Measurements from ENCODE around the gene FAAH. TPM values are rescaled to one million over a fixed set of nuclear protein-coding genes. Genes with fewer than 3 reads are reported as not detected.
"Not testable (repeated sequence)": the region's sequence is repeated elsewhere in the genome, so short reads cannot be mapped to it uniquely, and the experiment has no call there.

FAAH gene
- total RNA-seq = 10 to 100 TPM; 12.3 to 29.6 (median 16.7) TPM

DNA sequence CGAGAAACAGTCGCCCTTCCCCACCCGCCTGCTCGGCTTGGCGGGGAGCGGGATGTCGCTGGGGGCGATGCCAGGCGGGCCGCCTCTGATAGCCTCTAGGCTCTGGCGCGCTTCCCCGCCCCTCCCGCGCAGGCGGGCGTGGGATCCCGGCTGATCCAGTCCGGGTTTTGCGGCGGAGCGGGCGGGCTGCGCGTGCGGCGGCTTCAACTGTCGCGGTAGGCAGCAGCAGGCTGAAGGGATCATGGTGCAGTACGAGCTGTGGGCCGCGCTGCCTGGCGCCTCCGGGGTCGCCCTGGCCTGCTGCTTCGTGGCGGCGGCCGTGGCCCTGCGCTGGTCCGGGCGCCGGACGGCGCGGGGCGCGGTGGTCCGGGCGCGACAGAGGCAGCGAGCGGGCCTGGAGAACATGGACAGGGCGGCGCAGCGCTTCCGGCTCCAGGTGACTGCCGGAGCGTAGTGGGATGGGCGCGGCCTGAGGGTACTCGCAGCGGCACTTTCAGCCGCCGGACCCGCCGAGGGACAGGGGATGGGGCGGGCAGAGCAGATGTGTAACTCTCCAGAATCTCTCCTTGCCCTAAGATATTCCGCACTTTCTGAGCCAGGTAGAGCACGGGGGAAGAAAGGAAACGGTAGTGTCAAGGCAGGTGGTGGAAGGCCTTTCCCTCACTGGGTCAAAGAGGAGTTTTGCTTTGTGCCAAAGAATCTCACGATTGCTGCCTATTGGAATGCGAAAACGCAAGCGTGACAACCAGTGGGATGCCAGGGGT is at the start of gene FAAH:
Gene FAAH, plus strand, starts transcription at position 210 of the 764 bp plus-strand sequence. Its CDS starts 32 bp downstream, at position 242.
- DNase-seq = no peak
- Histone ChIP-seq H3K27ac (peak within 1 kb of the TSS; percentile 3 to 68 (median 36)), H3K4me1 (peaks cover 14 to 46% (median 20%) of the 10 kb centered on the region in 3 donors), H3K9me3 (peaks cover 0 to 24% (median 15%) of the 10 kb centered on the region in 3 donors), H3K4me3 (peak within 1 kb of the TSS; percentile 51 to 77 (median 62)), H3K27me3 (peaks cover 0 to 22% (median 0%) of the 10 kb centered on the region in 4 donors), H3K36me3 (no peaks in the 10 kb centered on the region)
- TF ChIP-seq POLR2A (IDR thresholded peaks at IDR 0.05) = no peak
- TF ChIP-seq, protein P1, sequence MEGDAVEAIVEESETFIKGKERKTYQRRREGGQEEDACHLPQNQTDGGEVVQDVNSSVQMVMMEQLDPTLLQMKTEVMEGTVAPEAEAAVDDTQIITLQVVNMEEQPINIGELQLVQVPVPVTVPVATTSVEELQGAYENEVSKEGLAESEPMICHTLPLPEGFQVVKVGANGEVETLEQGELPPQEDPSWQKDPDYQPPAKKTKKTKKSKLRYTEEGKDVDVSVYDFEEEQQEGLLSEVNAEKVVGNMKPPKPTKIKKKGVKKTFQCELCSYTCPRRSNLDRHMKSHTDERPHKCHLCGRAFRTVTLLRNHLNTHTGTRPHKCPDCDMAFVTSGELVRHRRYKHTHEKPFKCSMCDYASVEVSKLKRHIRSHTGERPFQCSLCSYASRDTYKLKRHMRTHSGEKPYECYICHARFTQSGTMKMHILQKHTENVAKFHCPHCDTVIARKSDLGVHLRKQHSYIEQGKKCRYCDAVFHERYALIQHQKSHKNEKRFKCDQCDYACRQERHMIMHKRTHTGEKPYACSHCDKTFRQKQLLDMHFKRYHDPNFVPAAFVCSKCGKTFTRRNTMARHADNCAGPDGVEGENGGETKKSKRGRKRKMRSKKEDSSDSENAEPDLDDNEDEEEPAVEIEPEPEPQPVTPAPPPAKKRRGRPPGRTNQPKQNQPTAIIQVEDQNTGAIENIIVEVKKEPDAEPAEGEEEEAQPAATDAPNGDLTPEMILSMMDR (IDR thresholded peaks at IDR 0.05) = no peak
- 8 to 11% methylated on average over 7 to 10 of the region's 75 CpGs for WGBS, 2 donors
- intact Hi-C loops (cut with DNase I) = no loop called here

DNA sequence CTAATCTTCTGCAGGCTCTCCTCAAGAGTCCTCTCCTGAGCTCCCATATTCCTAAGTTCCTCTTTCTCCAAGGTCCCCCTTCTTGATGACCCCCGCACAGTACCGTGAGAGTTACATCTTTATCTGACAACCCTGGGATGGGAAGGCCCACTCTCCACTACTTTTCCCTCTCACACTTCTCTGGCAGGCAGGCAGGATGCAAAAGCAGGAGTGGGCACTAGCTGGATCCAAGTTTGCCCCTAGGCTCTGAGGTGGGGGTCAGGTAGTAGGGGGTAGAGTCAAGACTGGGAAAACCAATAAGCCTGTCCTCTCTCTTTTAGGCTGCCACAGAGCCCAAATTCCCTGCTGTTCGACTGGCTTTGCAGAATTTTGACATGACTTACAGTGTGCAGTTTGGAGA is 49.6 kb upstream of the FAAH start:
- peaks cover 0 to 74% (median 10%) of the 10 kb centered on the region in 3 donors for H3K36me3 ChIP-seq
- WGBS, 2 donors = 91 to 95% methylated on average over 3 of the region's 3 CpGs
- intact Hi-C loops (cut with DNase I) = loop anchor here (5.0 kb wide), 1 partner anchor 42 kb away; the partner anchor contains the start of genes LRRC41 and UQCRH

DNA sequence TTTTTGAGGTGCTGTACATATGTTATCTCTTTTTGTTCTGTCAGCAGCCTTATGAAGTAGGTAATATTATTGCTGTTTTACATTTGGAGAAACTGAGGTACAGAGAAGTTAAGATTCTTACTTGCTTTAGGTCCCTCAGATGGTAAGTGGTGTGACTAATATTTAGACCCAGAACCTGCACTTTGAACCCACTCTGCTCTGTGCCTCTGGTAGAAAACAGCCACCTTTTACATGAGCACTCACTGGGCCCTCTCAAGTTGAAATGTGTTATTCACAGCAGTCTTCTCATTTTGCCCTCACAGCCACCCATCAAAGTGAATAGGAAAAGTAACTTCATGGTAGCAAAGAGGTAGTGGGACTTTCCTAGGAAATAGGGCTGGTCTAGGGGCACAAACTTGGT is 48.8 kb upstream of the FAAH start:
- H3K36me3 ChIP-seq = peaks cover 0 to 82% (median 18%) of the 10 kb centered on the region in 3 donors
- H3K4me1 ChIP-seq = peaks cover 4 to 23% (median 7%) of the 10 kb centered on the region in 3 donors
- H3K4me3 ChIP-seq = no peak overlapping the region
- no peak overlapping the region for H3K27ac ChIP-seq
- no peak for DNase-seq
- intact Hi-C loops (cut with DNase I) = no loop called here
- H3K27me3 ChIP-seq = no peaks in the 10 kb centered on the region
- H3K9me3 ChIP-seq = no peaks in the 10 kb centered on the region
- TF ChIP-seq, protein P1 (IDR thresholded peaks at IDR 0.05) = no peak
- TF ChIP-seq POLR2A (IDR thresholded peaks at IDR 0.05) = no peak

More for the DNA sequence above, 49.6 kb upstream of the FAAH start:
- no peaks in the 10 kb centered on the region for H3K27me3 ChIP-seq
- peaks cover 4 to 30% (median 9%) of the 10 kb centered on the region in 3 donors for H3K4me1 ChIP-seq
- no peak overlapping the region for H3K4me3 ChIP-seq
- DNase-seq = no peak
- H3K9me3 ChIP-seq = no peaks in the 10 kb centered on the region
- H3K27ac ChIP-seq = no peak overlapping the region
- TF ChIP-seq, protein P1 (IDR thresholded peaks at IDR 0.05) = no peak
- TF ChIP-seq POLR2A (IDR thresholded peaks at IDR 0.05) = no peak

DNA sequence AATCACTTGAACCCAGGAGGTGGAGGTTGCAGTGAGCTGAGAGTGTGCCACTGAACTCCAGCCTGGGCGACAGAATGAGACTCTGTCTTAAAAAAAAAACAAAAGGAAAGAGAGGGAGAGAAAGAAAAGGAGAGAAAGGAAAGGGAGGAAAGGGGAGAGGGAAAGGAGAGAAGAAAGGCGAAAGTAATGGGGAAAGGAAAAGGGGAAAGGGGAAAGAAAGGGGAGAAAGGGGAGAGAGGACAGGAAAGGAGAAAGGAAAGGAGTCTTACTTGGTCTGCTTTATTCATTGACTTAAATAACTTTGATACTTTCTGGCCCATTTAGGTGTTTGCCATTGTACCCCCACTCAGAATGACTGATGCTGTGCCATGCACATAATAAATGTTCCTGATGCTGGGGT is 41.8 kb upstream of the FAAH start:
- no peak for TF ChIP-seq POLR2A (IDR thresholded peaks at IDR 0.05)
- TF ChIP-seq, protein P1 (IDR thresholded peaks at IDR 0.05) = no peak
- DNase-seq = no peak
- H3K9me3 ChIP-seq = no peaks in the 10 kb centered on the region
- H3K27ac ChIP-seq = no peak overlapping the region
- H3K36me3 ChIP-seq = peaks cover 0 to 99% (median 54%) of the 10 kb centered on the region in 3 donors
- H3K4me1 ChIP-seq = no peaks in the 10 kb centered on the region
- intact Hi-C loops (cut with DNase I) = no loop called here
- 85 to 95% methylated on average over 2 of the region's 2 CpGs for WGBS, 2 donors
- no peaks in the 10 kb centered on the region for H3K27me3 ChIP-seq
- H3K4me3 ChIP-seq = no peak overlapping the region

DNA sequence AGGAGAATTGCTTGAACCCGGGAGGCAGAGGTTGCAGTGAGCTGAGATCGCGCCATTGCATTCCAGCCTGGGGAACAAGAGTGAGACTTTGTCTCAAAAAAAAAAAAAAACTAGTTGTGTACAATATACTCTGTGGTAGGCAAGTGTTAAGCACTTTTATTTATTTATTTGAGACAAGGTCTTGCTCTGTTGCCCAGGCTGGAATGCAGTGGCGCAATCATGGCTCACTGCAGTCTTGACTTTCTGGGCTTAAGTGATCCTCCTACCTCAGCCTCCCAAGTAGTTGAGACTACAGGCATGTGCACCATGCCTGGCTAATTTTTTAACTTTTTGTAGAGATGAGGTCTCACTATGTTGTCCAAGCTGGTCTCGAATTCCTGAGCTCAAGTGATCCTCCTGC is 38.2 kb upstream of the FAAH start:
- peaks cover under 1 to 100% (median 60%) of the 10 kb centered on the region in 3 donors for H3K36me3 ChIP-seq
- H3K9me3 ChIP-seq; H3K27ac ChIP-seq; intact Hi-C loops (cut with DNase I); DNase-seq; H3K27me3 ChIP-seq; H3K4me1 ChIP-seq; H3K4me3 ChIP-seq: not testable (repeated sequence)
- 93 to 98% methylated on average over 3 to 4 of the region's 5 CpGs for WGBS, 2 donors

All from esophagus squamous epithelium (tissue), 5 donors.